H9 (cell line): Measurements from ENCODE around the gene PPP3CA. TPM values are rescaled to one million over a fixed set of nuclear protein-coding genes. Genes with fewer than 3 reads are reported as not detected.

Experiments used
- DNase-seq: peaks from one replicate; pipeline ENCODE4 v3.0.0-alpha.2; 2017
- H2AFZ ChIP-seq: one replicate; pipeline ENCODE4 v1.6.1; 2013; ENCODE audit warnings: mild to moderate bottlenecking, low read length, control low read depth, moderate library complexity
- H2AK5ac ChIP-seq: 2 replicates; pipeline ENCODE4 v1.6.1; 2013; ENCODE audit warnings: low read length, control low read depth, mixed read lengths; ENCODE audit not compliant: insufficient read length
- H2BK120ac ChIP-seq: one replicate; pipeline ENCODE4 v1.6.1; 2013; ENCODE audit warnings: low read depth, mild to moderate bottlenecking, low read length, control low read depth, inconsistent platforms; ENCODE audit not compliant: poor library complexity, severe bottlenecking
- H2BK12ac ChIP-seq: 2 replicates; pipeline ENCODE4 v1.6.1; 2013; ENCODE audit warnings: low read length, control low read depth, mixed read lengths, low read depth; ENCODE audit not compliant: insufficient read length
- H2BK15ac ChIP-seq: 2 replicates; pipeline ENCODE4 v1.6.1; 2013; ENCODE audit warnings: low read depth, low read length, control low read depth
- H2BK20ac ChIP-seq: one replicate; pipeline ENCODE4 v1.6.1; 2013; ENCODE audit warnings: low read depth, mild to moderate bottlenecking, low read length, control low read depth, inconsistent platforms; ENCODE audit not compliant: poor library complexity, severe bottlenecking
- H2BK5ac ChIP-seq: 2 replicates; pipeline ENCODE4 v1.6.1; 2013; ENCODE audit warnings: low read length, control low read depth, mixed read lengths; ENCODE audit not compliant: insufficient read length
- H3K14ac ChIP-seq: 2 replicates; pipeline ENCODE4 v1.6.1; 2013; ENCODE audit warnings: low read length, control low read depth; ENCODE audit not compliant: insufficient read depth
- H3K18ac ChIP-seq: 2 replicates; pipeline ENCODE4 v1.6.1; 2013; ENCODE audit warnings: low read depth, mild to moderate bottlenecking, mixed read lengths, low read length, control low read depth; ENCODE audit not compliant: insufficient read length
- H3K23ac ChIP-seq: 2 replicates; pipeline ENCODE4 v1.6.1; 2013; ENCODE audit warnings: low read length, control low read depth, mixed read lengths, low read depth; ENCODE audit not compliant: insufficient read length
- H3K23me2 ChIP-seq: 2 replicates; pipeline ENCODE4 v1.6.1; 2013; ENCODE audit warnings: low read depth, mild to moderate bottlenecking, mixed read lengths, low read length, control low read depth; ENCODE audit not compliant: insufficient read length, poor library complexity, severe bottlenecking
- H3K27ac ChIP-seq: 2 replicates; pipeline ENCODE4 v1.5.1; 2013; ENCODE audit warnings: low read length, control low read depth, mixed read lengths, low read depth; ENCODE audit not compliant: insufficient read length
- H3K27me3 ChIP-seq: 2 replicates; pipeline ENCODE4 v1.6.1; 2013; ENCODE audit warnings: low read length, control low read depth, inconsistent platforms; ENCODE audit not compliant: insufficient read depth
- H3K4ac ChIP-seq: 2 replicates; pipeline ENCODE4 v1.6.1; 2013; ENCODE audit warnings: low read depth, mild to moderate bottlenecking, control low read depth, inconsistent platforms, low read length, moderate library complexity
- H3K4me1 ChIP-seq: 2 replicates; pipeline ENCODE4 v1.6.1; 2013; ENCODE audit warnings: low read length, control low read depth, inconsistent platforms; ENCODE audit not compliant: insufficient read depth
- H3K4me2 ChIP-seq: 2 replicates; pipeline ENCODE4 v1.6.1; 2013; ENCODE audit warnings: low read length, control low read depth, mixed read lengths; ENCODE audit not compliant: insufficient read length, insufficient read depth
- H3K56ac ChIP-seq: 2 replicates; pipeline ENCODE4 v1.6.1; 2013; ENCODE audit warnings: low read depth, mild to moderate bottlenecking, mixed read lengths, low read length, control low read depth; ENCODE audit not compliant: insufficient read length
- H3K79me1 ChIP-seq: 2 replicates; pipeline ENCODE4 v1.6.1; 2013; ENCODE audit warnings: low read depth, mild to moderate bottlenecking, moderate library complexity, low read length, control low read depth, inconsistent platforms; ENCODE audit not compliant: insufficient read depth, poor library complexity, severe bottlenecking
- H3K79me2 ChIP-seq: 2 replicates; pipeline ENCODE4 v1.6.1; 2013; ENCODE audit warnings: low read length, control low read depth, inconsistent platforms; ENCODE audit not compliant: insufficient read depth
- H3K9ac ChIP-seq: 2 replicates; pipeline ENCODE4 v1.6.1; 2013; ENCODE audit warnings: low read length, control low read depth, mixed read lengths; ENCODE audit not compliant: insufficient read length; ENCODE audit errors: extremely low read depth
- H3K9me3 ChIP-seq: one replicate; pipeline ENCODE4 v1.6.1; 2013; ENCODE audit warnings: low read depth, low read length, inconsistent platforms; ENCODE audit not compliant: control insufficient read depth
- H3T11ph ChIP-seq: one replicate; pipeline ENCODE4 v1.6.1; 2013; ENCODE audit warnings: mild to moderate bottlenecking, low read length, control low read depth, inconsistent platforms
- H4K20me1 ChIP-seq: one replicate; pipeline ENCODE4 v1.6.1; 2013; ENCODE audit not compliant: control insufficient read depth, insufficient read length, insufficient read depth
- H4K5ac ChIP-seq: 2 replicates; pipeline ENCODE4 v1.6.1; 2013; ENCODE audit warnings: low read depth, mild to moderate bottlenecking, mixed read lengths, low read length, control low read depth; ENCODE audit not compliant: insufficient read length
- H4K8ac ChIP-seq: replicated peaks from 2 replicates; pipeline ENCODE4 v1.6.1; 2013; ENCODE audit warnings: low read length, control low read depth, mixed read lengths, low read depth; ENCODE audit not compliant: insufficient read length
- H4K91ac ChIP-seq: 2 replicates; pipeline ENCODE4 v1.6.1; 2013; ENCODE audit warnings: low read depth, mild to moderate bottlenecking, moderate library complexity, mixed read lengths, low read length, control low read depth; ENCODE audit not compliant: insufficient read length
- H3K27ac Mint-ChIP-seq, 3 experiments: 2 replicates in 2 of 3; 3 replicates in 1 of 3; pipeline ENCODE4 v1.8.0; 2020 to 2021; ENCODE audit warnings: mixed read lengths in 3 of 3, mild to moderate bottlenecking in 1 of 3, moderate library complexity in 1 of 3
- H3K27me3 Mint-ChIP-seq: 2 replicates; pipeline ENCODE4 v1.8.0; 2021; ENCODE audit warnings: low read depth, mild to moderate bottlenecking, moderate library complexity, mixed read lengths
- H3K36me3 Mint-ChIP-seq, 3 experiments: 2 replicates in 2 of 3; 3 replicates in 1 of 3; pipeline ENCODE4 v1.8.0; 2020 to 2021; ENCODE audit warnings: low read depth in 3 of 3, mixed read lengths in 3 of 3; ENCODE audit not compliant: insufficient read depth in 1 of 3
- H3K4me1 Mint-ChIP-seq, 2 experiments: 2 replicates each; pipeline ENCODE4 v1.8.0; 2020; ENCODE audit warnings: mixed read lengths in 2 of 2
- H3K4me3 Mint-ChIP-seq, 2 experiments: 2 replicates in 1 of 2; 3 replicates in 1 of 2; pipeline ENCODE4 v1.8.0; 2020 to 2021; ENCODE audit warnings: mild to moderate bottlenecking in 2 of 2, mixed read lengths in 2 of 2, moderate library complexity in 1 of 2
- H3K9me3 Mint-ChIP-seq, 2 experiments: 2 replicates in 1 of 2; 3 replicates in 1 of 2; pipeline ENCODE4 v1.8.0; 2020; ENCODE audit warnings: mild to moderate bottlenecking in 2 of 2, mixed read lengths in 2 of 2, moderate library complexity in 1 of 2
- CTCF ChIP-seq: fragments of 200-600 bp; sonication (generic); conservative IDR thresholded peaks from 3 replicates; pipeline ENCODE4 v1.8.0; 2021; ENCODE audit warnings: antibody characterized with exemption, mild to moderate bottlenecking
- WGBS: extraction: QIAGEN DNeasy Blood & Tissue Kit; methylation state at CpG from one replicate; pipeline ENCODE4 v1.1.7; 2013; ENCODE audit warnings: missing lambda C conversion rate, low lambda C conversion rate, mixed read lengths; ENCODE audit not compliant: insufficient read length; ENCODE audit errors: extremely low coverage; 5-methylcytosine and 5-hydroxymethylcytosine counted together
- total RNA-seq: library from RNA; stranded (reverse); gene quantifications from 2 replicates; pipeline ENCODE4 v1.2.1, GENCODE V29; 2021

Gene PPP3CA
- total RNA-seq, 1 experiment from 2014 or later: 16.8 TPM

GRCh38 chr4:101172369-101172768 lies 175.0 kb downstream of the PPP3CA start:
- H3K9ac ChIP-seq: no peak overlapping the region
- no peak overlapping the region for H4K91ac ChIP-seq
- no peaks in the 10 kb centered on the region for H3K27me3 Mint-ChIP-seq

More at GRCh38 chr4:101172369-101172768, 175.0 kb downstream of the PPP3CA start:
- no peak overlapping the region for H3K4me3 Mint-ChIP-seq
- Histone ChIP-seq H2BK15ac (no peak overlapping the region), H3K56ac (no peak overlapping the region), H2BK12ac (no peak overlapping the region), H2BK120ac (no peak overlapping the region), H2AFZ (no peak overlapping the region), H4K20me1 (no peaks in the 10 kb centered on the region), H3K4me2 (no peak overlapping the region), H3K27ac (no peak overlapping the region), H3K79me2 (0 out of 2 replicates have a peak, but pooled peaks cover 2% of the 10 kb centered on the region), H2BK20ac (no peak overlapping the region), H3K4ac (no peak overlapping the region), H3K18ac (no peak overlapping the region), H2AK5ac (no peak overlapping the region), H2BK5ac (no peak overlapping the region), H3K27me3 (no peaks in the 10 kb centered on the region), H3K4me1 (peaks cover 5% of the 10 kb centered on the region), H3K23ac (no peak overlapping the region), H3K9me3 (no peaks in the 10 kb centered on the region), H3K79me1 (peaks cover 2% of the 10 kb centered on the region), H4K5ac (no peak overlapping the region), H3K23me2 (no peaks in the 10 kb centered on the region), H4K8ac (no peak overlapping the region), H3K14ac (no peak overlapping the region), H3T11ph (no peak overlapping the region)
- peaks cover 21 to 34% of the 10 kb centered on the region in 2 experiments for H3K4me1 Mint-ChIP-seq
- no peak for DNase-seq
- no CpG with 5 or more reads among the region's 1 CpG for WGBS
- no peak for TF ChIP-seq CTCF
- H3K27ac Mint-ChIP-seq: no peak overlapping the region; a peak in 1 of 7 replicates
- no peaks in the 10 kb centered on the region for H3K36me3 Mint-ChIP-seq
- H3K9me3 Mint-ChIP-seq: no peaks in the 10 kb centered on the region
